Measurements from ENCODE around the gene NUP93.

- TF ChIP-seq, protein P1, sequence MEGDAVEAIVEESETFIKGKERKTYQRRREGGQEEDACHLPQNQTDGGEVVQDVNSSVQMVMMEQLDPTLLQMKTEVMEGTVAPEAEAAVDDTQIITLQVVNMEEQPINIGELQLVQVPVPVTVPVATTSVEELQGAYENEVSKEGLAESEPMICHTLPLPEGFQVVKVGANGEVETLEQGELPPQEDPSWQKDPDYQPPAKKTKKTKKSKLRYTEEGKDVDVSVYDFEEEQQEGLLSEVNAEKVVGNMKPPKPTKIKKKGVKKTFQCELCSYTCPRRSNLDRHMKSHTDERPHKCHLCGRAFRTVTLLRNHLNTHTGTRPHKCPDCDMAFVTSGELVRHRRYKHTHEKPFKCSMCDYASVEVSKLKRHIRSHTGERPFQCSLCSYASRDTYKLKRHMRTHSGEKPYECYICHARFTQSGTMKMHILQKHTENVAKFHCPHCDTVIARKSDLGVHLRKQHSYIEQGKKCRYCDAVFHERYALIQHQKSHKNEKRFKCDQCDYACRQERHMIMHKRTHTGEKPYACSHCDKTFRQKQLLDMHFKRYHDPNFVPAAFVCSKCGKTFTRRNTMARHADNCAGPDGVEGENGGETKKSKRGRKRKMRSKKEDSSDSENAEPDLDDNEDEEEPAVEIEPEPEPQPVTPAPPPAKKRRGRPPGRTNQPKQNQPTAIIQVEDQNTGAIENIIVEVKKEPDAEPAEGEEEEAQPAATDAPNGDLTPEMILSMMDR (optimal IDR thresholded peaks at IDR 0.05 in 1 of 3, IDR thresholded peaks at IDR 0.05 in 1 of 3, conservative IDR thresholded peaks at IDR 0.05 in 1 of 3; ENCODE audit: extremely low read depth in 1 of 3, insufficient read depth in 2 of 3, low read length in 3 of 3) = no peak
- no peak for TF ChIP-seq EZH2 (IDR thresholded peaks at IDR 0.05; ENCODE audit: low read length)
These were observed 28.5 kb downstream of the NUP93 start for GRCh38 chr16:56758432-56758831.

All from keratinocyte (primary cell).